Left ventricle myocardium inferior (tissue), 1 donor: ENCODE data around the gene NRAP. TPM values are rescaled to one million over a fixed set of nuclear protein-coding genes. Genes with fewer than 3 reads are reported as not detected.
A peak's percentile ranks its signal among the peaks of the same experiment; 100 is the strongest.

Source experiments
- DNase-seq: peaks from one replicate; pipeline ENCODE4 v3.0.0-alpha.2; 2020
- H3K27ac ChIP-seq: fragments of 200-600 bp; replicated peaks from 2 replicates; pipeline ENCODE4 v1.8.0; 2021
- H3K27me3 ChIP-seq: fragments of 200-600 bp; 2 replicates; pipeline ENCODE4 v1.8.0; 2021; ENCODE audit warnings: low read depth
- H3K36me3 ChIP-seq: fragments of 200-600 bp; 2 replicates; pipeline ENCODE4 v1.8.0; 2021
- H3K4me1 ChIP-seq: fragments of 200-600 bp; 2 replicates; pipeline ENCODE4 v1.8.0; 2021
- H3K4me3 ChIP-seq: fragments of 200-600 bp; 2 replicates; pipeline ENCODE4 v1.8.0; 2021; ENCODE audit warnings: mild to moderate bottlenecking, moderate library complexity
- H3K9me3 ChIP-seq: fragments of 200-600 bp; replicated peaks from 2 replicates; pipeline ENCODE4 v1.8.0; 2021
- CTCF ChIP-seq: fragments of 200-600 bp; IDR thresholded peaks from 2 replicates; pipeline ENCODE4 v1.8.0; 2021; ENCODE audit warnings: antibody characterized with exemption, mild to moderate bottlenecking, borderline replicate concordance
- intact Hi-C: fragments of 100-400 bp; cut with micrococcal nuclease; formaldehyde crosslinking; loops from one replicate; pipeline ENCODE4 v1.11.0; 2022
- total RNA-seq: library from RNA; stranded (reverse); fragmentation: NEBNext Ultra II Directional; extraction: Animal tissue kit (Norgen Biotek cat#: 25700); gene quantifications from one replicate; pipeline ENCODE4 v1.2.1, GENCODE V29; 2021
- donor health status: DM: no; HTN: yes; CAD: no; lungs with severe emphysema.

Gene NRAP
- total RNA-seq, 1 donor from 2014 or later = 1,025 TPM

GRCh38 chr10:113665806-113666354 is 2.0 kb upstream of the NRAP start:
- Histone ChIP-seq H3K9me3 (peaks cover 4% of the 10 kb centered on the region), H3K36me3 (no peaks in the 10 kb centered on the region), H3K4me3 (no peak overlapping the region), H3K27ac (no peak overlapping the region), H3K4me1 (peaks cover 6% of the 10 kb centered on the region), H3K27me3 (no peaks in the 10 kb centered on the region)
- DNase-seq = no peak
- intact Hi-C loops = no loop called here
- no peak for TF ChIP-seq CTCF

GRCh38 chr10:113665352-113665751 is 1.5 kb upstream of the NRAP start:
- H3K4me1 ChIP-seq = peaks cover 6% of the 10 kb centered on the region
- no peaks in the 10 kb centered on the region for H3K9me3 ChIP-seq
- no peak overlapping the region for H3K27ac ChIP-seq
- intact Hi-C loops = no loop called here
- no peaks in the 10 kb centered on the region for H3K36me3 ChIP-seq
- no peak for TF ChIP-seq CTCF
- H3K27me3 ChIP-seq = no peaks in the 10 kb centered on the region
- DNase-seq = no peak
- H3K4me3 ChIP-seq = no peak overlapping the region

- Histone ChIP-seq H3K9me3 (no peaks in the 10 kb centered on the region), H3K27ac (peak overlapping the region; percentile 85), H3K27me3 (no peaks in the 10 kb centered on the region), H3K4me1 (peaks cover 21% of the 10 kb centered on the region), H3K4me3 (peak overlapping the region; percentile 63), H3K36me3 (no peaks in the 10 kb centered on the region)
- no peak for TF ChIP-seq CTCF
- intact Hi-C loops = no loop called here
- DNase-seq = no peak
Observed at GRCh38 chr10:113663142-113663541, 699 bp downstream of the NRAP start.

GRCh38 chr10:113661332-113661731 is 2.5 kb downstream of the NRAP start:
- Histone ChIP-seq H3K9me3 (no peaks in the 10 kb centered on the region), H3K4me1 (peaks cover 39% of the 10 kb centered on the region), H3K27ac (peak overlapping the region; percentile 85), H3K4me3 (peak overlapping the region; percentile 63), H3K36me3 (peaks cover 13% of the 10 kb centered on the region), H3K27me3 (no peaks in the 10 kb centered on the region)
- intact Hi-C loops = no loop called here
- no peak for DNase-seq
- no peak for TF ChIP-seq CTCF

- intact Hi-C loops = no loop called here
- peak overlapping the region; percentile 56 for H3K27ac ChIP-seq
- no peaks in the 10 kb centered on the region for H3K27me3 ChIP-seq
- no peak for TF ChIP-seq CTCF
- DNase-seq = no peak
- H3K9me3 ChIP-seq = no peaks in the 10 kb centered on the region
- peaks cover 62% of the 10 kb centered on the region for H3K4me1 ChIP-seq
- H3K36me3 ChIP-seq = peaks cover 37% of the 10 kb centered on the region
- no peak overlapping the region for H3K4me3 ChIP-seq
Observed at GRCh38 chr10:113657544-113657943, 6.3 kb downstream of the NRAP start.
